H9 (cell line): Measurements from ENCODE around the gene CDKN2D. TPM values are rescaled to one million over a fixed set of nuclear protein-coding genes. Genes with fewer than 3 reads are reported as not detected.
"Not testable (repeated sequence)": the region's sequence is repeated elsewhere in the genome, so short reads cannot be mapped to it uniquely, and the experiment has no call there.

Experiments
- DNase-seq: peaks from one replicate; pipeline ENCODE4 v3.0.0-alpha.2; 2017
- H2AFZ ChIP-seq: one replicate; pipeline ENCODE4 v1.6.1; 2013; ENCODE audit warnings: mild to moderate bottlenecking, low read length, control low read depth, moderate library complexity
- H2AK5ac ChIP-seq: 2 replicates; pipeline ENCODE4 v1.6.1; 2013; ENCODE audit warnings: low read length, control low read depth, mixed read lengths; ENCODE audit not compliant: insufficient read length
- H2BK120ac ChIP-seq: one replicate; pipeline ENCODE4 v1.6.1; 2013; ENCODE audit warnings: low read depth, mild to moderate bottlenecking, low read length, control low read depth, inconsistent platforms; ENCODE audit not compliant: poor library complexity, severe bottlenecking
- H2BK12ac ChIP-seq: 2 replicates; pipeline ENCODE4 v1.6.1; 2013; ENCODE audit warnings: low read length, control low read depth, mixed read lengths, low read depth; ENCODE audit not compliant: insufficient read length
- H2BK15ac ChIP-seq: 2 replicates; pipeline ENCODE4 v1.6.1; 2013; ENCODE audit warnings: low read depth, low read length, control low read depth
- H2BK20ac ChIP-seq: one replicate; pipeline ENCODE4 v1.6.1; 2013; ENCODE audit warnings: low read depth, mild to moderate bottlenecking, low read length, control low read depth, inconsistent platforms; ENCODE audit not compliant: poor library complexity, severe bottlenecking
- H2BK5ac ChIP-seq: 2 replicates; pipeline ENCODE4 v1.6.1; 2013; ENCODE audit warnings: low read length, control low read depth, mixed read lengths; ENCODE audit not compliant: insufficient read length
- H3K14ac ChIP-seq: 2 replicates; pipeline ENCODE4 v1.6.1; 2013; ENCODE audit warnings: low read length, control low read depth; ENCODE audit not compliant: insufficient read depth
- H3K18ac ChIP-seq: 2 replicates; pipeline ENCODE4 v1.6.1; 2013; ENCODE audit warnings: low read depth, mild to moderate bottlenecking, mixed read lengths, low read length, control low read depth; ENCODE audit not compliant: insufficient read length
- H3K23ac ChIP-seq: 2 replicates; pipeline ENCODE4 v1.6.1; 2013; ENCODE audit warnings: low read length, control low read depth, mixed read lengths, low read depth; ENCODE audit not compliant: insufficient read length
- H3K23me2 ChIP-seq: 2 replicates; pipeline ENCODE4 v1.6.1; 2013; ENCODE audit warnings: low read depth, mild to moderate bottlenecking, mixed read lengths, low read length, control low read depth; ENCODE audit not compliant: insufficient read length, poor library complexity, severe bottlenecking
- H3K27ac ChIP-seq: 2 replicates; pipeline ENCODE4 v1.5.1; 2013; ENCODE audit warnings: low read length, control low read depth, mixed read lengths, low read depth; ENCODE audit not compliant: insufficient read length
- H3K27me3 ChIP-seq: 2 replicates; pipeline ENCODE4 v1.6.1; 2013; ENCODE audit warnings: low read length, control low read depth, inconsistent platforms; ENCODE audit not compliant: insufficient read depth
- H3K4ac ChIP-seq: 2 replicates; pipeline ENCODE4 v1.6.1; 2013; ENCODE audit warnings: low read depth, mild to moderate bottlenecking, control low read depth, inconsistent platforms, low read length, moderate library complexity
- H3K4me1 ChIP-seq: 2 replicates; pipeline ENCODE4 v1.6.1; 2013; ENCODE audit warnings: low read length, control low read depth, inconsistent platforms; ENCODE audit not compliant: insufficient read depth
- H3K4me2 ChIP-seq: 2 replicates; pipeline ENCODE4 v1.6.1; 2013; ENCODE audit warnings: low read length, control low read depth, mixed read lengths; ENCODE audit not compliant: insufficient read length, insufficient read depth
- H3K56ac ChIP-seq: 2 replicates; pipeline ENCODE4 v1.6.1; 2013; ENCODE audit warnings: low read depth, mild to moderate bottlenecking, mixed read lengths, low read length, control low read depth; ENCODE audit not compliant: insufficient read length
- H3K79me1 ChIP-seq: 2 replicates; pipeline ENCODE4 v1.6.1; 2013; ENCODE audit warnings: low read depth, mild to moderate bottlenecking, moderate library complexity, low read length, control low read depth, inconsistent platforms; ENCODE audit not compliant: insufficient read depth, poor library complexity, severe bottlenecking
- H3K79me2 ChIP-seq: 2 replicates; pipeline ENCODE4 v1.6.1; 2013; ENCODE audit warnings: low read length, control low read depth, inconsistent platforms; ENCODE audit not compliant: insufficient read depth
- H3K9ac ChIP-seq: 2 replicates; pipeline ENCODE4 v1.6.1; 2013; ENCODE audit warnings: low read length, control low read depth, mixed read lengths; ENCODE audit not compliant: insufficient read length; ENCODE audit errors: extremely low read depth
- H3K9me3 ChIP-seq: one replicate; pipeline ENCODE4 v1.6.1; 2013; ENCODE audit warnings: low read depth, low read length, inconsistent platforms; ENCODE audit not compliant: control insufficient read depth
- H3T11ph ChIP-seq: one replicate; pipeline ENCODE4 v1.6.1; 2013; ENCODE audit warnings: mild to moderate bottlenecking, low read length, control low read depth, inconsistent platforms
- H4K20me1 ChIP-seq: one replicate; pipeline ENCODE4 v1.6.1; 2013; ENCODE audit not compliant: control insufficient read depth, insufficient read length, insufficient read depth
- H4K5ac ChIP-seq: 2 replicates; pipeline ENCODE4 v1.6.1; 2013; ENCODE audit warnings: low read depth, mild to moderate bottlenecking, mixed read lengths, low read length, control low read depth; ENCODE audit not compliant: insufficient read length
- H4K8ac ChIP-seq: replicated peaks from 2 replicates; pipeline ENCODE4 v1.6.1; 2013; ENCODE audit warnings: low read length, control low read depth, mixed read lengths, low read depth; ENCODE audit not compliant: insufficient read length
- H4K91ac ChIP-seq: 2 replicates; pipeline ENCODE4 v1.6.1; 2013; ENCODE audit warnings: low read depth, mild to moderate bottlenecking, moderate library complexity, mixed read lengths, low read length, control low read depth; ENCODE audit not compliant: insufficient read length
- H3K27ac Mint-ChIP-seq, 3 experiments: 2 replicates in 2 of 3; 3 replicates in 1 of 3; pipeline ENCODE4 v1.8.0; 2020 to 2021; ENCODE audit warnings: mixed read lengths in 3 of 3, mild to moderate bottlenecking in 1 of 3, moderate library complexity in 1 of 3
- H3K27me3 Mint-ChIP-seq: 2 replicates; pipeline ENCODE4 v1.8.0; 2021; ENCODE audit warnings: low read depth, mild to moderate bottlenecking, moderate library complexity, mixed read lengths
- H3K36me3 Mint-ChIP-seq, 3 experiments: 2 replicates in 2 of 3; 3 replicates in 1 of 3; pipeline ENCODE4 v1.8.0; 2020 to 2021; ENCODE audit warnings: low read depth in 3 of 3, mixed read lengths in 3 of 3; ENCODE audit not compliant: insufficient read depth in 1 of 3
- H3K4me1 Mint-ChIP-seq, 2 experiments: 2 replicates each; pipeline ENCODE4 v1.8.0; 2020; ENCODE audit warnings: mixed read lengths in 2 of 2
- H3K4me3 Mint-ChIP-seq, 2 experiments: 2 replicates in 1 of 2; 3 replicates in 1 of 2; pipeline ENCODE4 v1.8.0; 2020 to 2021; ENCODE audit warnings: mild to moderate bottlenecking in 2 of 2, mixed read lengths in 2 of 2, moderate library complexity in 1 of 2
- H3K9me3 Mint-ChIP-seq, 2 experiments: 2 replicates in 1 of 2; 3 replicates in 1 of 2; pipeline ENCODE4 v1.8.0; 2020; ENCODE audit warnings: mild to moderate bottlenecking in 2 of 2, mixed read lengths in 2 of 2, moderate library complexity in 1 of 2
- CTCF ChIP-seq: fragments of 200-600 bp; sonication (generic); conservative IDR thresholded peaks from 3 replicates; pipeline ENCODE4 v1.8.0; 2021; ENCODE audit warnings: antibody characterized with exemption, mild to moderate bottlenecking
- WGBS: extraction: QIAGEN DNeasy Blood & Tissue Kit; methylation state at CpG from one replicate; pipeline ENCODE4 v1.1.7; 2013; ENCODE audit warnings: missing lambda C conversion rate, low lambda C conversion rate, mixed read lengths; ENCODE audit not compliant: insufficient read length; ENCODE audit errors: extremely low coverage; 5-methylcytosine and 5-hydroxymethylcytosine counted together
- total RNA-seq: library from RNA; stranded (reverse); gene quantifications from 2 replicates; pipeline ENCODE4 v1.2.1, GENCODE V29; 2021

The CDKN2D gene
- total RNA-seq, 1 experiment from 2014 or later = 2.8 TPM

GRCh38 chr19:10551698-10552301 lies 17.0 kb downstream of the CDKN2D start:
- H3K4me2 ChIP-seq = no peak overlapping the region
- H3K9me3 ChIP-seq = no peaks in the 10 kb centered on the region
- Mint-ChIP-seq H3K27me3 (no peaks in the 10 kb centered on the region), H3K36me3 (peaks cover 34 to 89% (median 77%) of the 10 kb centered on the region in 3 experiments; a peak in 6 of 7 replicates), H3K9me3 (no peaks in the 10 kb centered on the region), H3K4me3 (no peak overlapping the region), H3K4me1 (no peaks in the 10 kb centered on the region), H3K27ac (no peak overlapping the region)
- no peak overlapping the region for H2BK20ac ChIP-seq
- H3K14ac ChIP-seq = no peak overlapping the region; the same call in 1 of the 2 replicates
- no peak overlapping the region for H4K91ac ChIP-seq
- no peaks in the 10 kb centered on the region for H3K4me1 ChIP-seq
- H3K4ac ChIP-seq = no peak overlapping the region
- H3K18ac ChIP-seq = no peak overlapping the region
- no peaks in the 10 kb centered on the region for H3K23me2 ChIP-seq
- no CpG with 5 or more reads among the region's 12 CpGs for WGBS
- no peak overlapping the region for H4K8ac ChIP-seq
- no peak overlapping the region for H3T11ph ChIP-seq
- no peak overlapping the region for H3K56ac ChIP-seq
- H2AK5ac ChIP-seq = no peak overlapping the region
- no peak overlapping the region for H3K23ac ChIP-seq
- H2BK12ac ChIP-seq = no peak overlapping the region
- no peaks in the 10 kb centered on the region for H4K20me1 ChIP-seq
- no peak overlapping the region for H3K9ac ChIP-seq
- no peak overlapping the region for H2BK5ac ChIP-seq
- TF ChIP-seq CTCF = peak; percentile 42; the same call in 2 of the 3 replicates
- no peaks in the 10 kb centered on the region for H3K79me2 ChIP-seq
- DNase-seq = peak; percentile 55
- H2AFZ ChIP-seq = no peak overlapping the region
- H3K79me1 ChIP-seq = no peaks in the 10 kb centered on the region
- no peak overlapping the region for H4K5ac ChIP-seq
- H2BK15ac ChIP-seq = no peak overlapping the region
- no peak overlapping the region for H2BK120ac ChIP-seq
- no peak overlapping the region for H3K27ac ChIP-seq
- H3K27me3 ChIP-seq = no peaks in the 10 kb centered on the region

GRCh38 chr19:10551006-10551405 lies 17.8 kb downstream of the CDKN2D start:
- H3K9me3 Mint-ChIP-seq, H3K9me3 ChIP-seq, H3T11ph ChIP-seq, H3K14ac ChIP-seq, H2BK20ac ChIP-seq, H3K56ac ChIP-seq, H3K27ac ChIP-seq, H3K18ac ChIP-seq, H3K23ac ChIP-seq, H4K20me1 ChIP-seq, H4K8ac ChIP-seq, H3K4me3 Mint-ChIP-seq, H3K4me1 ChIP-seq, DNase-seq, H3K27me3 ChIP-seq, H3K79me1 ChIP-seq, H4K5ac ChIP-seq, H3K27ac Mint-ChIP-seq, H3K4me1 Mint-ChIP-seq, H2AFZ ChIP-seq, H3K4ac ChIP-seq, H2BK12ac ChIP-seq, H2BK15ac ChIP-seq, H3K79me2 ChIP-seq, H2BK120ac ChIP-seq, H3K27me3 Mint-ChIP-seq, H4K91ac ChIP-seq, H3K4me2 ChIP-seq, H3K23me2 ChIP-seq, H3K9ac ChIP-seq, H2AK5ac ChIP-seq, H2BK5ac ChIP-seq: not testable (repeated sequence)
- peaks cover 34 to 84% (median 73%) of the 10 kb centered on the region in 3 experiments; a peak in 6 of 7 replicates for H3K36me3 Mint-ChIP-seq
- no CpG with 5 or more reads among the region's 9 CpGs for WGBS
